HepG2 (cell line): ENCODE data around the gene PNPLA1. TPM values are rescaled to one million over a fixed set of nuclear protein-coding genes. Genes with fewer than 3 reads are reported as not detected.

ENCODE experiments used
- ATAC-seq: fragments of 200-7000 bp; cut with Tn5 transposase; 3 replicates; pipeline ENCODE4 v1.9.1; 2020; ENCODE audit warnings: mild to moderate bottlenecking, moderate library complexity
- BruUV-seq: library from RNA; stranded (reverse); fragments of 400-500 nt; replicated peaks from 2 replicates; lab custom pipeline; 2021; lab: Mats Ljungman, UMichigan
- CTCF ChIA-PET: fragments of 300-600 bp; formaldehyde crosslinking; extraction: SDS; loops from one replicate; lab custom pipeline; 2021; ENCODE audit warnings: low total read pairs, inconsistent platforms, low intra/inter-chr PET ratio; lab: Yijun Ruan, JAX
- POLR2A ChIA-PET: fragments of 350-600 bp; sonication (Branson Sonifier 250); formaldehyde crosslinking; loops from one replicate; lab custom pipeline; 2020; ENCODE audit warnings: antibody characterized with exemption, inconsistent platforms; lab: Yijun Ruan, JAX
- DNase-seq: peaks from one replicate; pipeline ENCODE4 v3.0.0-alpha.2; 2015; ENCODE audit warnings: low spot score
- FAIRE-seq: peaks from 3 replicates; lab custom pipeline; 2011; peaks lifted over from hg19 to GRCh38; lab: Jason Lieb, UNC
- H2AFZ ChIP-seq: one replicate; pipeline ENCODE4 v1.6.1; 2011; ENCODE audit warnings: low read length, inconsistent platforms
- H3K27ac ChIP-seq: fragments of 300-600 bp; 3 replicates; pipeline ENCODE4 v1.8.0; 2011; ENCODE audit warnings: mixed run types, mild to moderate bottlenecking, mixed read lengths, low read length, inconsistent platforms; ENCODE audit not compliant: insufficient read depth; ENCODE audit errors: extremely low read length
- H3K27me3 ChIP-seq, 2 experiments: fragments of 200-600 bp in 1 of 2; 2 replicates in 1 of 2; 3 replicates in 1 of 2; pipeline versions ENCODE4 v1.6.0 to v1.8.0; 2011; ENCODE audit warnings: low read length in 2 of 2, mild to moderate bottlenecking in 2 of 2, moderate library complexity in 2 of 2, inconsistent platforms in 1 of 2; ENCODE audit not compliant: insufficient read depth in 2 of 2, control insufficient read depth in 1 of 2
- H3K36me3 ChIP-seq, 2 experiments: fragments of 200-600 bp in 1 of 2; replicated peaks in 1 of 2; 2 replicates in 1 of 2; 3 replicates in 1 of 2; pipeline versions ENCODE4 v1.5.1 to v1.8.0; 2011; ENCODE audit warnings: low read length in 2 of 2, inconsistent platforms in 1 of 2; ENCODE audit not compliant: insufficient read depth in 2 of 2, control insufficient read depth in 1 of 2
- H3K4me1 ChIP-seq: 2 replicates; pipeline ENCODE4 v1.5.1; 2012; ENCODE audit warnings: low read length, inconsistent platforms; ENCODE audit not compliant: insufficient read depth
- H3K4me2 ChIP-seq: 2 replicates; pipeline ENCODE4 v1.6.0; 2011; ENCODE audit warnings: low read depth, low read length, inconsistent platforms
- H3K4me3 ChIP-seq, 3 experiments: fragments of 200-600 bp in 1 of 3; sonication (generic), shearing (Covaris generic) in 1 of 3; replicated peaks in 1 of 3; 2 replicates each; pipeline ENCODE4 v1.5.1; 2011 to 2016; ENCODE audit warnings: low read length in 3 of 3, inconsistent platforms in 2 of 3, low read depth in 2 of 3, mild to moderate bottlenecking in 2 of 3, control low read depth in 1 of 3, mixed read lengths in 1 of 3; ENCODE audit not compliant: insufficient read depth in 1 of 3
- H3K79me2 ChIP-seq: one replicate; pipeline ENCODE4 v1.6.1; 2011; ENCODE audit warnings: low read length, inconsistent platforms; ENCODE audit not compliant: insufficient read depth
- H3K9ac ChIP-seq: 2 replicates; pipeline ENCODE4 v1.6.0; 2011; ENCODE audit warnings: mild to moderate bottlenecking, low read depth, low read length, inconsistent platforms; ENCODE audit not compliant: insufficient read depth
- H3K9me3 ChIP-seq: 2 replicates; pipeline ENCODE4 v1.5.1; 2012; ENCODE audit warnings: mild to moderate bottlenecking, low read length
- H4K20me1 ChIP-seq: 2 replicates; pipeline ENCODE4 v1.6.0; 2011; ENCODE audit warnings: inconsistent platforms, mild to moderate bottlenecking, low read length, moderate library complexity; ENCODE audit not compliant: insufficient read depth
- EHMT2 ChIP-seq: fragments of 200-600 bp; sonication (generic); IDR thresholded peaks from 2 replicates; pipeline ENCODE4 v1.7.0; 2017; ENCODE audit warnings: antibody characterized with exemption, low read depth, low read length, borderline replicate concordance
- HNF4A ChIP-seq: sonication (generic); formaldehyde crosslinking; IDR thresholded peaks from 2 replicates; pipeline ENCODE4 v1.4.0; 2020; ENCODE audit warnings: missing genetic modification reagents
- HNF4G ChIP-seq, 2 experiments: sonication (generic) in 1 of 2; formaldehyde crosslinking in 1 of 2; IDR thresholded peaks; 2 replicates each; pipeline versions ENCODE4 v1.4.0 to v1.6.1; 2011 to 2020; ENCODE audit warnings: borderline replicate concordance in 2 of 2, low read depth in 2 of 2, mild to moderate bottlenecking in 2 of 2, low read length in 1 of 2, missing genetic modification reagents in 1 of 2, moderate library complexity in 1 of 2
- MZF1 ChIP-seq: sonication (generic); formaldehyde crosslinking; IDR thresholded peaks from 2 replicates; pipeline ENCODE4 v1.8.1; 2023; ENCODE audit warnings: mild to moderate bottlenecking, missing genetic modification reagents, borderline replicate concordance
- NFKBIZ ChIP-seq: IDR thresholded peaks from 2 replicates; pipeline ENCODE4 v1.6.1; 2018; ENCODE audit warnings: missing genetic modification reagents, missing compliant biosample characterization
- RBAK ChIP-seq: sonication (generic); formaldehyde crosslinking; IDR thresholded peaks from 2 replicates; pipeline ENCODE4 v1.5.1; 2020; ENCODE audit warnings: mild to moderate bottlenecking, missing genetic modification reagents
- ZNF652 ChIP-seq: IDR thresholded peaks from 2 replicates; pipeline ENCODE4 v1.6.1; 2016; ENCODE audit warnings: low read depth, borderline replicate concordance
- WGBS: methylation state at CpG from one replicate; pipeline ENCODE4 v1.1.6; 2017; ENCODE audit warnings: low lambda C conversion rate; 5-methylcytosine and 5-hydroxymethylcytosine counted together
- in situ Hi-C: cut with HindIII; loops from 2 replicates; pipeline ENCODE4 v1.10.0; 2017; ENCODE audit warnings: low pct_unique_long_range_greater_than_20kb; ENCODE audit not compliant: extremely low pct_ligation_motif_present
- intact Hi-C: fragments of 100-400 bp; cut with micrococcal nuclease; formaldehyde crosslinking; loops from one replicate; pipeline ENCODE4 v1.10.0; 2022; ENCODE audit not compliant: unreplicated experiment
- polyA plus RNA-seq, 8 experiments: library from polyadenylated mRNA; depleted of rRNA in 3 of 8; stranded (reverse) in 7 of 8; unstranded in 1 of 8; fragments of >200 nt; fragmentation: Illumina TruSeq in 4 of 8; extraction: Trizol in 4 of 8; gene quantifications; 2 replicates each; pipeline versions ENCODE4 v1.2.1 to v1.2.3, GENCODE V29; 2011 to 2016; ENCODE audit warnings: low read depth in 4 of 8, missing spikeins in 1 of 8, mixed read lengths in 1 of 8; ENCODE audit not compliant: insufficient read depth in 1 of 8
- total RNA-seq, 5 experiments: library from RNA; depleted of rRNA; stranded (reverse); fragments of >200 nt; fragmentation: Illumina TruSeq; extraction: Trizol; gene quantifications; 2 replicates each; pipeline ENCODE4 v1.2.3, GENCODE V29; 2016; ENCODE audit warnings: low read depth in 1 of 5
- TF ChIP-seq, protein P1 (sequence below): sonication (generic); formaldehyde crosslinking; IDR thresholded peaks from one replicate; pipeline ENCODE4 v1.5.1; 2020; ENCODE audit warnings: mild to moderate bottlenecking, missing genetic modification reagents; ENCODE audit errors: not compliant biosample characterization
- TF ChIP-seq, protein P2 (sequence below): sonication (generic); formaldehyde crosslinking; IDR thresholded peaks from 2 replicates; pipeline ENCODE4 v1.5.0; 2020; ENCODE audit warnings: missing genetic modification reagents
- TF ChIP-seq, protein P3 (sequence below): sonication (generic); formaldehyde crosslinking; IDR thresholded peaks from 2 replicates; pipeline ENCODE4 v1.5.1; 2020; ENCODE audit warnings: mild to moderate bottlenecking, moderate library complexity, missing genetic modification reagents

PNPLA1 gene
- total and polyA plus RNA-seq, 2 of the 13 experiments (the other 11 are each of a cell fraction or from before 2014, with no cell fraction given), result not detected

DNA sequence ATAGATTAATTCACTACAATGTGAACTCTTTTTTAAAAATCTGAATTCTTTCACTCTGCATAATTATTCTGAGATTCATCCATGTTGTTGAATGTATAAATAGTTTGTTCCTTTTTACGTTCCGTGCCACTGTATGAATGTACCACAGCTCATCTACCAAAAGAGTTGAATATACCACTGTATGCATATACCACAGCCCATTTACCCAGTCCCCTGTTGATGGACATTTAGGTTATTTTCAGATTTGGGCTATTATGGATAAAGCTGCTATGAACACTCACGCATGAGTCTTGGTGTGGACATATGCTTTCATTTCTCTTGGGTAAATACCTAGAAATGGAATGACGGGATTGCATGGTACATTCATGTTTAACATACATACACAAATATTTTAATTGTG, 28.2 kb downstream of the PNPLA1 start:
- H3K36me3 ChIP-seq, result no peaks in the 10 kb centered on the region
- ATAC-seq (no peak), DNase-seq (no peak), FAIRE-seq (no peak)
- no peak overlapping the region for H3K27ac ChIP-seq
- peaks cover 4 to 27% of the 10 kb centered on the region in 2 experiments; a peak in 3 of 5 replicates for H3K27me3 ChIP-seq
- H3K9me3 ChIP-seq, result no peaks in the 10 kb centered on the region
- no peak overlapping the region for H2AFZ ChIP-seq
- no peaks in the 10 kb centered on the region for H3K79me2 ChIP-seq
- no peaks in the 10 kb centered on the region for H4K20me1 ChIP-seq
- 43% methylated on average over 4 of the region's 4 CpGs for WGBS
- in situ Hi-C loops (no loop called here), intact Hi-C loops (no loop called here)
- H3K4me3 ChIP-seq, result no peak overlapping the region
- no TSS peak for BruUV-seq
- ChIA-PET POLR2A (no interaction called here), CTCF (no interaction called here)
- no peak overlapping the region for H3K9ac ChIP-seq
- H3K4me1 ChIP-seq, result no peaks in the 10 kb centered on the region
- no peak overlapping the region for H3K4me2 ChIP-seq
- TF ChIP-seq HNF4G (IDR thresholded peaks at IDR 0.05; ENCODE audit: borderline replicate concordance, low read depth, low read length), result no peak
- TF ChIP-seq HNF4G (CRISPR knock-in tag; IDR thresholded peaks at IDR 0.05; ENCODE audit: borderline replicate concordance, low read depth), result no peak
- TF ChIP-seq, protein P1, sequence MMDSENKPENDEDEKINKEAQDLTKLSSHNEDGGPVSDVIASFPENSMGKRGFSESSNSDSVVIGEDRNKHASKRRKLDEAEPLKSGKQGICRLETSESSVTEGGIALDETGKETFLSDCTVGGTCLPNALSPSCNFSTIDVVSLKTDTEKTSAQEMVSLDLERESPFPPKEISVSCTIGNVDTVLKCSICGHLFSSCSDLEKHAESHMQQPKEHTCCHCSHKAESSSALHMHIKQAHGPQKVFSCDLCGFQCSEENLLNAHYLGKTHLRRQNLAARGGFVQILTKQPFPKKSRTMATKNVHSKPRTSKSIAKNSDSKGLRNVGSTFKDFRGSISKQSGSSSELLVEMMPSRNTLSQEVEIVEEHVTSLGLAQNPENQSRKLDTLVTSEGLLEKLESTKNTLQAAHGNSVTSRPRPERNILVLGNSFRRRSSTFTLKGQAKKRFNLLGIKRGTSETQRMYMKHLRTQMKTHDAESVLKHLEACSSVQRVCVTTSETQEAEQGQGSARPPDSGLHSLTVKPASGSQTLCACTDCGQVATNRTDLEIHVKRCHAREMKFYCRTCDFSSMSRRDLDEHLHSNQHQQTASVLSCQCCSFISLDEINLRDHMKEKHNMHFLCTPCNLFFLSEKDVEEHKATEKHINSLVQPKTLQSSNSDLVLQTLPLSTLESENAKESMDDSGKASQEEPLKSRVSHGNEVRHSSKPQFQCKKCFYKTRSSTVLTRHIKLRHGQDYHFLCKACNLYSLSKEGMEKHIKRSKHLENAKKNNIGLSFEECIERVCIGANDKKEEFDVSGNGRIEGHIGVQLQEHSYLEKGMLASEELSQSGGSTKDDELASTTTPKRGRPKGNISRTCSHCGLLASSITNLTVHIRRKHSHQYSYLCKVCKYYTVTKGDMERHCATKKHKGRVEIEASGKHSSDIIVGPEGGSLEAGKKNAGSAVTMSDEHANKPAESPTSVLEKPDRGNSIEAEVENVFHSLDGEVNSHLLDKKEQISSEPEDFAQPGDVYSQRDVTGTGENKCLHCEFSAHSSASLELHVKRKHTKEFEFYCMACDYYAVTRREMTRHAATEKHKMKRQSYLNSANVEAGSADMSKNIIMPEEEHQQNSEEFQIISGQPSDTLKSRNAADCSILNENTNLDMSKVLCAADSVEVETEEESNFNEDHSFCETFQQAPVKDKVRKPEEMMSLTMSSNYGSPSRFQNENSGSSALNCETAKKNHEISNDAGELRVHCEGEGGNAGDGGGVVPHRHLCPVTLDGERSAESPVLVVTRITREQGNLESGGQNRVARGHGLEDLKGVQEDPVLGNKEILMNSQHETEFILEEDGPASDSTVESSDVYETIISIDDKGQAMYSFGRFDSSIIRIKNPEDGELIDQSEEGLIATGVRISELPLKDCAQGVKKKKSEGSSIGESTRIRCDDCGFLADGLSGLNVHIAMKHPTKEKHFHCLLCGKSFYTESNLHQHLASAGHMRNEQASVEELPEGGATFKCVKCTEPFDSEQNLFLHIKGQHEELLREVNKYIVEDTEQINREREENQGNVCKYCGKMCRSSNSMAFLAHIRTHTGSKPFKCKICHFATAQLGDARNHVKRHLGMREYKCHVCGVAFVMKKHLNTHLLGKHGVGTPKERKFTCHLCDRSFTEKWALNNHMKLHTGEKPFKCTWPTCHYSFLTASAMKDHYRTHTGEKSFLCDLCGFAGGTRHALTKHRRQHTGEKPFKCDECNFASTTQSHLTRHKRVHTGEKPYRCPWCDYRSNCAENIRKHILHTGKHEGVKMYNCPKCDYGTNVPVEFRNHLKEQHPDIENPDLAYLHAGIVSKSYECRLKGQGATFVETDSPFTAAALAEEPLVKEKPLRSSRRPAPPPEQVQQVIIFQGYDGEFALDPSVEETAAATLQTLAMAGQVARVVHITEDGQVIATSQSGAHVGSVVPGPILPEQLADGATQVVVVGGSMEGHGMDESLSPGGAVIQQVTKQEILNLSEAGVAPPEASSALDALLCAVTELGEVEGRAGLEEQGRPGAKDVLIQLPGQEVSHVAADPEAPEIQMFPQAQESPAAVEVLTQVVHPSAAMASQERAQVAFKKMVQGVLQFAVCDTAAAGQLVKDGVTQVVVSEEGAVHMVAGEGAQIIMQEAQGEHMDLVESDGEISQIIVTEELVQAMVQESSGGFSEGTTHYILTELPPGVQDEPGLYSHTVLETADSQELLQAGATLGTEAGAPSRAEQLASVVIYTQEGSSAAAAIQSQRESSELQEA (CRISPR knock-in tag), result no peak
- TF ChIP-seq, protein P2, sequence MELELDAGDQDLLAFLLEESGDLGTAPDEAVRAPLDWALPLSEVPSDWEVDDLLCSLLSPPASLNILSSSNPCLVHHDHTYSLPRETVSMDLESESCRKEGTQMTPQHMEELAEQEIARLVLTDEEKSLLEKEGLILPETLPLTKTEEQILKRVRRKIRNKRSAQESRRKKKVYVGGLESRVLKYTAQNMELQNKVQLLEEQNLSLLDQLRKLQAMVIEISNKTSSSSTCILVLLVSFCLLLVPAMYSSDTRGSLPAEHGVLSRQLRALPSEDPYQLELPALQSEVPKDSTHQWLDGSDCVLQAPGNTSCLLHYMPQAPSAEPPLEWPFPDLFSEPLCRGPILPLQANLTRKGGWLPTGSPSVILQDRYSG (CRISPR knock-in tag), result no peak
- TF ChIP-seq HNF4A (CRISPR knock-in tag), result no peak
- TF ChIP-seq EHMT2, result no peak
- TF ChIP-seq NFKBIZ (CRISPR knock-in tag), result no peak
- TF ChIP-seq, protein P3, sequence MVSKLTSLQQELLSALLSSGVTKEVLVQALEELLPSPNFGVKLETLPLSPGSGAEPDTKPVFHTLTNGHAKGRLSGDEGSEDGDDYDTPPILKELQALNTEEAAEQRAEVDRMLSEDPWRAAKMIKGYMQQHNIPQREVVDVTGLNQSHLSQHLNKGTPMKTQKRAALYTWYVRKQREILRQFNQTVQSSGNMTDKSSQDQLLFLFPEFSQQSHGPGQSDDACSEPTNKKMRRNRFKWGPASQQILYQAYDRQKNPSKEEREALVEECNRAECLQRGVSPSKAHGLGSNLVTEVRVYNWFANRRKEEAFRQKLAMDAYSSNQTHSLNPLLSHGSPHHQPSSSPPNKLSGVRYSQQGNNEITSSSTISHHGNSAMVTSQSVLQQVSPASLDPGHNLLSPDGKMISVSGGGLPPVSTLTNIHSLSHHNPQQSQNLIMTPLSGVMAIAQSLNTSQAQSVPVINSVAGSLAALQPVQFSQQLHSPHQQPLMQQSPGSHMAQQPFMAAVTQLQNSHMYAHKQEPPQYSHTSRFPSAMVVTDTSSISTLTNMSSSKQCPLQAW (CRISPR knock-in tag), result no peak
- no peak for TF ChIP-seq ZNF652 (CRISPR knock-in tag)
- TF ChIP-seq RBAK (CRISPR knock-in tag), result no peak
- TF ChIP-seq MZF1 (CRISPR knock-in tag), result no peak
